GM18502 (cell line): ENCODE data around the gene ZC3HAV1.
"Not testable (repeated sequence)": the region's sequence is repeated elsewhere in the genome, so short reads cannot be mapped to it uniquely, and the experiment has no call there.

ENCODE experiments used
- ATAC-seq: cut with Tn5 transposase; IDR thresholded peaks from one replicate; pipeline ENCODE4 v1.9.1; 2021; ENCODE audit warnings: mild to moderate bottlenecking; ENCODE audit not compliant: unreplicated experiment, poor library complexity

Gene ZC3HAV1

DNA sequence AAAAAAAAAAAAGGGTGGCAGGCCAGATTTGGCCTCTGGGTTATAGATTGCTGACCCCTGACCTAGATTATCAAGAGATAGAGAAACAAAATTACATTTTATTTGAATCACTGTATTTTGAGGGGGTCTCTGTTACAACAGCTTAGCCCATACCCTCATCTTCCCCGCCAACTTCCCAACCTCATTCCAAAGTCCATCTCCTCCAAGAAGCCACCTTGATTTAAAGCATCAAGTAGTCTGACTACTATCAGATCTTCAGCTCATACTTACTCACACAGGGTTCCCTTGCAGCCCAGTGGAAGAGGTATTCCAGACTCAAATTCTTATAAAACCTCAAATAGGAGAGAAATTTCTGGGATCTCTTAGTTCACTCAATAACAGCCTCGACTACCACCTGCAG lies 20.4 kb downstream of the ZC3HAV1 start:
- no peak for ATAC-seq

GRCh38 chr7:139088268-139088667 lies 21.3 kb downstream of the ZC3HAV1 start:
- no peak for ATAC-seq

GRCh38 chr7:139087212-139087611 lies 22.3 kb downstream of the ZC3HAV1 start:
- ATAC-seq = no peak

GRCh38 chr7:139086454-139086853 lies 23.1 kb downstream of the ZC3HAV1 start:
- no peak for ATAC-seq

GRCh38 chr7:139084709-139085108 lies 24.8 kb downstream of the ZC3HAV1 start:
- no peak for ATAC-seq

- ATAC-seq = no peak
Observed at GRCh38 chr7:139081584-139081983, 27.9 kb downstream of the ZC3HAV1 start.

GRCh38 chr7:139080905-139081304 lies 28.6 kb downstream of the ZC3HAV1 start:
- no peak for ATAC-seq

- no peak for ATAC-seq
Observed at GRCh38 chr7:139079861-139080260, 29.7 kb downstream of the ZC3HAV1 start.

- ATAC-seq = no peak
Observed at GRCh38 chr7:139078911-139079310, 30.6 kb downstream of the ZC3HAV1 start.

GRCh38 chr7:139078399-139078798 lies 31.1 kb downstream of the ZC3HAV1 start:
- no peak for ATAC-seq

GRCh38 chr7:139077706-139078105 lies 31.8 kb downstream of the ZC3HAV1 start:
- ATAC-seq = not testable (repeated sequence)

DNA sequence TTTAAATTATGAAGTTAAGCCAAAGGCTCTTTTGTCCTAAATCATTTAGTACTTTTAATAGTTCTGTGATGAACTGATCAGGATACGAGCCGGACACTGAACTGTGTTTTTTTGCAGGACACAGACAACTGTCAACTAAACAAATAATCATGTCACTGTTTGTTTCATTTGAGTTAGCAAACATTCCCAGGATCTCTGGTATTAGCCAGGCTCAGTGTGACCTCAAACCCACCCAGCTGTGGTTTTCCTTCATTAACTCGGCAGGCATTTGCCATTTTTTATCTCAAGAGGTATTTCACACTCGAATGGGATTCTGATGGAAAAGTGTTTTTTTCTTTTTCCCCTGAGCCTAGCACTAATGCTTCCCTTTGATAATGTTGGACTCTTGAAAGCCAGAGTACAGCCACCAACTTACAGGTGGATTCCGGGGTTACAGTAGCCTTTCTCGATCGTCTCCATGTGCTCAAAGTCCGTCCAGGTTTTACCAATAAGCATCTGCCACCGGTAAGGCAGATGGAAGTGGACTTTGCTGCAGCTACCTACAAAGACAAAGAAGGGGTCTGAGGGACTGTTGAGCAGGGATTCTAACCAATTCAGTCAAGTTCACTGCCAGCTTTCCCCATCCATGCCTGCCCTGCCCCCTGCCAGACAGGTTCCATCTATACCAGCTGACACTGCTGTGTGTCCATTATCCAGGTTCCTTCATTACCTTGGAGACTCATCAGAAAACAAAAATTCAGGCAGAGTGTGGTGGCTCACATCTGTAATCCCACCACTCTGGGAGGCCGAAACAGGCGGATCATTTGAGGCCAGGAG lies 33.4 kb downstream of the ZC3HAV1 start:
- ATAC-seq = no peak

DNA sequence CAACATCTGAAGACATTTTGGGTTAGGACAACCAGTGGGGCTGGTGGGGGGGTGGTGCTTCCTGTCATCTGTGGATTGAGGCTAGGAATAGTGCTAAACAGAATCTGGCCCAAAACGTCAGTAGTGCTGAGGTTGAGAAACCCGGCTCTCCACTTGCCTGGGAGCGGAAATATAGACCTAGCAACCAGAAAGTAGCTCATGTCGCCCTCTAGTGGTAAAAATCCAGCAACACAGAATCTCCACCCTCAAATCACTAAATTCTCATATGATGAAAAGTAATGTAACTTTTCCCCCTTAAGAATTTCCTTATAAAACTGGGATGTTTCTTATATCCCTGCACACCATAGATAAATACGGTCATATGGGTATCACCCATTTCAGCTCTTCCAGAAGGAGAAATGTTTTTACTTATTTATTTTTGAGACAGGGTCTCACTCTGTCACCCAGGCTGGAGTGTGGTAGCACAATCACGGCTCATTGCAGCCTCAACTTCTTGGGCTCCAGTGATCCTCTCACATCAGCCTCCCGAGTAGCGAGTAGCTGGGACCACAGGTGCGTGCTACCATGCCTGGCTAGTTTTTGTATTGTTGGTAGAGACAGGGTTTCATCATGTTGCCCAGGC lies 34.4 kb downstream of the ZC3HAV1 start:
- ATAC-seq = peak; percentile 85

- ATAC-seq = no peak
Observed at GRCh38 chr7:139072796-139073195, 36.7 kb downstream of the ZC3HAV1 start.

DNA sequence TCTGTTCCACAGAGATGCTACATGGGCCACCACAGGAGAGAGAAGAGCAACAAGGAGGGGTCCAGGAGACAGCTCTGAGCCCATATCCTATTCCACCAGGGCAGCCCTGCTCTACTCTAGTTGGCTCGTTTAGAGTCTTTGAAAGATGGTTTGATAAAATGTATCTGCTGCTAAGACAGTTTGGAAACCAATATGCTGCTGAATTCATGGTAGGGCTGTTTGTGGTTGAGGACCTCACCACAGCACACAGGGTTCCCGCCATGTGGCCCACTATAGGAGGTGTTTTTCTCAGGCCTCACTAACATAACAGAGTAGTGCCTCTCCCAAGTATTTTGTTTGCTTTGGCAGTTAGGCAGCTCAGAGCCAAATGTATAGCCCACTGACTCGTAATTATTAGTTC lies 37.8 kb downstream of the ZC3HAV1 start:
- ATAC-seq = no peak

DNA sequence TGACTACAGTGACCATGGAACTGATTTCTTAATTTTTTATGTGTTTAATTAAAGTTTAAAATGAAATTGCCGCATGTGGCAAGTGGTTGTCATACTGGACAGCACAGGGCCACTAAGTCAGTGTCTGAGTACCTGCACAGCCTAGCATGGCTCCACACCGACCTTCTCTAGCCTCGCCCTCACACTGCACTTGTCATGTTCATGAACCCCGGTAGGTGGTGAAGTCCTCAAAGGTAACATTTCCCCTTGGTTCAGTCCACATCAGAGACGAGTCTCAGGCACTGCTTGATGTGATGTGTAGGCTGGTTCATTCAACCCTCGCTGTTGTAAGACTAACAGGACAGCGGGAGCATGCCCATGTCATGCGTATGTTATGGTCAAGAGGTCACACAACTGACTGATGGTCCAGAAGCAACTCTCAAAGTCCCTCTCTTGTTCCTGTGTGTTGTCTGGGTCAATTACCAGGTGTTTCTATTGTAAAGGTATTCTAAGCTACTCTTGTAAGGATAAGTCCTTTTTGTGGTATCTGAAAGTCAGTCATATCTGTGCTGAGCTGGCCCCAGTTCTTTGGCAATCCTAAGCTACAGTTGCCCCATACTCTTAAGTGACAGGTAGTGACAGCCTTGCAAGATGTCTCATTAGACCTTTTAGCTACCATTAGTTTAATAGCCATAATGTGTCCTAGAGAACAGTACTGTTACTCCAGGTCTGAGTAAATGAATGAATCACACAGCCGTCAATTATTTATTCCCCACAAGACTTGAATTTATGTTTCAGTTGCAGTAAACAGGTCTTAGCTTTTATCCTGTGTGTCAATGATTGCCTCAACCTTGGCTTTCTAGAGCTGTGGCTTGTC lies 40.7 kb downstream of the ZC3HAV1 start:
- no peak for ATAC-seq

- ATAC-seq = no peak
Observed at GRCh38 chr7:139066315-139066714, 43.2 kb downstream of the ZC3HAV1 start.

- no peak for ATAC-seq
Observed at GRCh38 chr7:139065323-139065722, 44.2 kb downstream of the ZC3HAV1 start.

DNA sequence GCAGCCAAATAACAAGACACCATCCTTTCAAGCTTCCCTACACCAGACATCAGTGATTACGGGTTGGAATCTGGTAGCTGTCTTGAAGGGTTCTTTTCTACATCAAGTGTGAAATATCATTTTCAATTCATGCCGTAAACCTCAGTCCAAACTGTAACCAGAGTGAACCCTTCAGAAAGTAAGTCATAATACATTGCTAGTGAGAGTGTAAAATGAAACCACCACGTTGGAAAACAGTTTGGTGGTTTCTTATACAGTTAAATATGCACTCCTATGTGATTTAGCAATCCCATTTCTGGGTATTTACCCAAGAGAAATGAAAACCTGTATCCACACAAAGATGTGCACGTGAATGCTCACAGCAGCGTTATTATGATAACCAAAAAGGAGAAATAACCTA lies 48.1 kb downstream of the ZC3HAV1 start:
- ATAC-seq = no peak

DNA sequence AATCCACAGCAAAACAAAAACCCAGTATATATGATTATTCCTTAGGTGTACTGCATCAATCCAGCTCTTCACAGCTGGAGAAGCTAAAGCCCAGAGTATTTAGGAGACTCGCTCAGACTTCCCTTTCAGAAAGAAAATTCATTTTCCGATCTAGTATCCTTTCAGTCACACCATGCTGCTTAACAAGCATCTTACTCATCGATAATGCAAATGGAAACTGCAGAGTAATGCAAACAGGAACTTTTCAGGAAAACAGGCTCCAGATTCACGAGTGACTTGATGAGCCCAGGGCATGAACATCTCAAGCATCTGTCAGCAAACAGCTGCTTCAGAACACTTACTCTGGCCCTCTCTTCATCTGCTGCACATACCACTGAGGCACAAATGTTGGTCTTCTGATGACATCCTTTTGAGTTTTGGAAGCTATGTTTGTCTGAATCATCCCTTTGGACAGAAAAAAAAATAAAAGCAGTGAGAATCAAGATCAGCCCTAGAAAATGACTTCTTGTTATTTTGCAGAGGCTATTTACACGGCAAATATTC lies 48.8 kb downstream of the ZC3HAV1 start:
- no peak for ATAC-seq

GRCh38 chr7:139059905-139060304 lies 49.6 kb downstream of the ZC3HAV1 start:
- no peak for ATAC-seq
